Upper lobe of left lung (tissue), 6 donors: Measurements from ENCODE around the gene TPPP. TPM values are rescaled to one million over a fixed set of nuclear protein-coding genes. Genes with fewer than 3 reads are reported as not detected.

Source experiments
- ATAC-seq, 2 donors: fragments of 200-7000 bp; cut with Tn5 transposase; one replicate each; pipeline ENCODE4 v1.9.1; 2022; ENCODE audit warnings: mild to moderate bottlenecking in 2 of 2, moderate library complexity in 2 of 2; ENCODE audit not compliant: low FRiP score in 2 of 2
- DNase-seq, 2 donors: peaks; one replicate each; pipeline ENCODE4 v3.0.0-alpha.2; 2019 to 2020
- H3K27ac ChIP-seq, 4 donors: fragments of 200-600 bp; sonication (generic); one replicate each; pipeline ENCODE4 v1.5.1; 2016 to 2019
- H3K27me3 ChIP-seq, 4 donors: fragments of 200-600 bp; sonication (generic); one replicate each; pipeline ENCODE4 v1.5.1; 2017 to 2019
- H3K36me3 ChIP-seq, 4 donors: fragments of 200-600 bp; sonication (generic); one replicate each; pipeline ENCODE4 v1.5.1; 2016 to 2019
- H3K4me1 ChIP-seq, 4 donors: fragments of 200-600 bp; sonication (generic); one replicate each; pipeline ENCODE4 v1.5.1; 2018 to 2019
- H3K4me3 ChIP-seq, 4 donors: fragments of 200-600 bp; sonication (generic); one replicate each; pipeline ENCODE4 v1.5.1; 2017 to 2019; ENCODE audit warnings: mild to moderate bottlenecking in 2 of 4, moderate library complexity in 1 of 4
- H3K9me3 ChIP-seq, 4 donors: fragments of 200-600 bp; sonication (generic); one replicate each; pipeline ENCODE4 v1.5.1; 2018 to 2019
- CTCF ChIP-seq, 6 experiments: fragments of 450-650 bp in 4 of 6; fragments of 200-600 bp in 2 of 6; sonication (generic) in 2 of 6; IDR thresholded peaks; one replicate each; pipeline ENCODE4 v1.5.1; 2016 to 2019; ENCODE audit warnings: antibody characterized with exemption in 6 of 6
- EP300 ChIP-seq, 4 donors: sonication (generic); formaldehyde crosslinking; IDR thresholded peaks; one replicate each; pipeline ENCODE4 v1.5.1; 2017; ENCODE audit warnings: antibody characterized with exemption in 4 of 4, control low read depth in 2 of 4
- POLR2A ChIP-seq, 4 donors: fragments of 450-650 bp; IDR thresholded peaks; one replicate each; pipeline ENCODE4 v1.5.1; 2016 to 2017; ENCODE audit warnings: antibody characterized with exemption in 4 of 4, mild to moderate bottlenecking in 2 of 4
- POLR2AphosphoS5 ChIP-seq, 2 donors: sonication (generic); formaldehyde crosslinking; IDR thresholded peaks; one replicate each; pipeline ENCODE4 v1.5.1; 2017; ENCODE audit warnings: antibody characterized with exemption in 2 of 2
- WGBS, 2 donors: methylation state at CpG; one replicate each; pipeline ENCODE4 v1.1.5; 2017 to 2018; 5-methylcytosine and 5-hydroxymethylcytosine counted together
- total RNA-seq, 6 donors: library from RNA; depleted of rRNA in 4 of 6; stranded (reverse); fragments of >200 nt in 4 of 6; gene quantifications; one replicate each; pipeline versions ENCODE4 v1.1.0 to v1.2.1, GENCODE V29; 2016 to 2021
- donor health status: DM: no; HTN: no; CAD: no; lungs with moderate emphysema.
- donor health status: DM: no; HTN: yes; CAD: no; lungs with severe emphysema.

TPPP gene
- total RNA-seq, 6 donors from 2014 or later: 14.3 to 42.7 (median 19.1) TPM

- TF ChIP-seq POLR2AphosphoS5 (IDR thresholded peaks at IDR 0.05): no peak
- TF ChIP-seq EP300 (IDR thresholded peaks at IDR 0.05): no peak
- TF ChIP-seq POLR2A (IDR thresholded peaks at IDR 0.05): no peak
- no peak for TF ChIP-seq CTCF (IDR thresholded peaks at IDR 0.05)
- DNase-seq (peak in 1 of 2 donors; percentile 86), ATAC-seq (no peak)
- Histone ChIP-seq H3K4me3 (no peak overlapping the region), H3K36me3 (peaks cover 0 to 17% (median 7%) of the 10 kb centered on the region in 4 donors), H3K27me3 (no peaks in the 10 kb centered on the region), H3K27ac (no peak overlapping the region), H3K4me1 (peaks cover 23 to 36% (median 32%) of the 10 kb centered on the region in 4 donors), H3K9me3 (no peaks in the 10 kb centered on the region)
- 95 to 100% methylated on average over 2 to 4 of the region's 22 CpGs for WGBS, 2 donors
These were observed 23.2 kb downstream of the TPPP start for GRCh38 chr5:669842-670395.

- no peaks in the 10 kb centered on the region for H3K27me3 ChIP-seq
- H3K4me3 ChIP-seq: no peak overlapping the region
- peaks cover 0 to 24% (median 13%) of the 10 kb centered on the region in 4 donors for H3K36me3 ChIP-seq
- peak in 1 of 2 donors; percentile 13 for ATAC-seq
- peaks cover 23 to 33% (median 30%) of the 10 kb centered on the region in 4 donors for H3K4me1 ChIP-seq
- H3K9me3 ChIP-seq: no peaks in the 10 kb centered on the region
- TF ChIP-seq CTCF (IDR thresholded peaks at IDR 0.05): peak; percentile 66 to 84 (median 75)
- no peak for TF ChIP-seq POLR2A (IDR thresholded peaks at IDR 0.05)
- peak; percentile 23 to 77 for DNase-seq
- H3K27ac ChIP-seq: no peak overlapping the region
- WGBS, 2 donors: 70 to 74% methylated on average over 14 to 40 of the region's 40 CpGs
These were observed 23.9 kb downstream of the TPPP start for GRCh38 chr5:669111-669841.

- Histone ChIP-seq H3K9me3 (no peaks in the 10 kb centered on the region), H3K36me3 (peaks cover 0 to 32% (median 21%) of the 10 kb centered on the region in 4 donors), H3K27me3 (no peaks in the 10 kb centered on the region), H3K27ac (no peak overlapping the region), H3K4me1 (peaks cover 17 to 25% (median 23%) of the 10 kb centered on the region in 4 donors), H3K4me3 (no peak overlapping the region)
- no peak for ATAC-seq
- WGBS, 2 donors: 89% methylated on average over 30 to 35 of the region's 44 CpGs
- no peak for TF ChIP-seq EP300 (IDR thresholded peaks at IDR 0.05)
- no peak for TF ChIP-seq POLR2AphosphoS5 (IDR thresholded peaks at IDR 0.05)
- no peak for TF ChIP-seq CTCF (IDR thresholded peaks at IDR 0.05)
- TF ChIP-seq POLR2A (IDR thresholded peaks at IDR 0.05): no peak
- DNase-seq: peak in 1 of 2 donors; percentile 75
These were observed 24.7 kb downstream of the TPPP start for GRCh38 chr5:668283-668995.

GRCh38 chr5:666816-667498 is 26.2 kb downstream of the TPPP start:
- WGBS, 2 donors: 92 to 94% methylated on average over 10 to 13 of the region's 13 CpGs
- Histone ChIP-seq H3K4me3 (no peak overlapping the region), H3K9me3 (no peaks in the 10 kb centered on the region), H3K36me3 (peaks cover 0 to 46% (median 32%) of the 10 kb centered on the region in 4 donors), H3K27ac (no peak overlapping the region), H3K4me1 (peaks cover 2 to 10% (median 8%) of the 10 kb centered on the region in 4 donors), H3K27me3 (no peaks in the 10 kb centered on the region)
- TF ChIP-seq EP300 (IDR thresholded peaks at IDR 0.05) (no peak), POLR2A (IDR thresholded peaks at IDR 0.05) (no peak), POLR2AphosphoS5 (IDR thresholded peaks at IDR 0.05) (no peak), CTCF (IDR thresholded peaks at IDR 0.05) (no peak)
- ATAC-seq (no peak), DNase-seq (no peak)
